GM12878 (cell line): ENCODE results near the gene TEX47.

Experiments used
- HDGF ChIP-seq: fragments of 450-650 bp; IDR thresholded peaks from 2 replicates; pipeline ENCODE4 v1.6.1; 2016; ENCODE audit warnings: antibody characterized with exemption
- TF ChIP-seq, protein P1 (sequence below): IDR thresholded peaks from 2 replicates; pipeline ENCODE4 v1.6.1; 2012; ENCODE audit warnings: mild to moderate bottlenecking, low read depth, low read length

DNA sequence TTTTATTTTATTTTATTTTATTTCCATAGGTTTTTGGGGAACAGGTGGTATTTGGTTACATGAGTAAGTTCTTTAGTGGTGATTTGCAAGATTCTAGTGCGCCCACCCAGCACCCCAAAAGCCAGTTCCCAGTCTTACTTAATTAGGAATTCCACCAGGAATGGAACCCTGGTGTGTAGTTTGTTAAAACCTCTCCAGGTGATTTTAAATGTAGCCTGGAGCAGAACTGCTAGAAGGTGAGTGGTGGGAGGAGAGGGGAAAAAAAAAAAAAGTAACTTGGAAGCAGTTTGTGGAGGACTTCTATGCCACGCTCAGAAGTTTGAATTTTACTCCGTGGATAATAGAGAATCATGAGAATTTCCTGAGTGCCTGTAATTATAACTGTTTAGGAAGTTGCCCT, 5.5 kb upstream of the TEX47 start:
- TF ChIP-seq, protein P1, sequence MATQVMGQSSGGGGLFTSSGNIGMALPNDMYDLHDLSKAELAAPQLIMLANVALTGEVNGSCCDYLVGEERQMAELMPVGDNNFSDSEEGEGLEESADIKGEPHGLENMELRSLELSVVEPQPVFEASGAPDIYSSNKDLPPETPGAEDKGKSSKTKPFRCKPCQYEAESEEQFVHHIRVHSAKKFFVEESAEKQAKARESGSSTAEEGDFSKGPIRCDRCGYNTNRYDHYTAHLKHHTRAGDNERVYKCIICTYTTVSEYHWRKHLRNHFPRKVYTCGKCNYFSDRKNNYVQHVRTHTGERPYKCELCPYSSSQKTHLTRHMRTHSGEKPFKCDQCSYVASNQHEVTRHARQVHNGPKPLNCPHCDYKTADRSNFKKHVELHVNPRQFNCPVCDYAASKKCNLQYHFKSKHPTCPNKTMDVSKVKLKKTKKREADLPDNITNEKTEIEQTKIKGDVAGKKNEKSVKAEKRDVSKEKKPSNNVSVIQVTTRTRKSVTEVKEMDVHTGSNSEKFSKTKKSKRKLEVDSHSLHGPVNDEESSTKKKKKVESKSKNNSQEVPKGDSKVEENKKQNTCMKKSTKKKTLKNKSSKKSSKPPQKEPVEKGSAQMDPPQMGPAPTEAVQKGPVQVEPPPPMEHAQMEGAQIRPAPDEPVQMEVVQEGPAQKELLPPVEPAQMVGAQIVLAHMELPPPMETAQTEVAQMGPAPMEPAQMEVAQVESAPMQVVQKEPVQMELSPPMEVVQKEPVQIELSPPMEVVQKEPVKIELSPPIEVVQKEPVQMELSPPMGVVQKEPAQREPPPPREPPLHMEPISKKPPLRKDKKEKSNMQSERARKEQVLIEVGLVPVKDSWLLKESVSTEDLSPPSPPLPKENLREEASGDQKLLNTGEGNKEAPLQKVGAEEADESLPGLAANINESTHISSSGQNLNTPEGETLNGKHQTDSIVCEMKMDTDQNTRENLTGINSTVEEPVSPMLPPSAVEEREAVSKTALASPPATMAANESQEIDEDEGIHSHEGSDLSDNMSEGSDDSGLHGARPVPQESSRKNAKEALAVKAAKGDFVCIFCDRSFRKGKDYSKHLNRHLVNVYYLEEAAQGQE, result no peak
- TF ChIP-seq HDGF, result no peak
